T-cell (primary cell): Measurements from ENCODE around the gene ADIRF. TPM values are rescaled to one million over a fixed set of nuclear protein-coding genes. Genes with fewer than 3 reads are reported as not detected.

Experiments
- ATAC-seq, 4 experiments: fragments of 200-7000 bp in 3 of 4; fragments of 150-1000 bp in 1 of 4; cut with Tn5 transposase; replicated peaks in 1 of 4; 1 replicate in 3 of 4; 2 replicates in 1 of 4; pipeline ENCODE4 v1.10.0; 2021; ENCODE audit warnings: moderate library complexity in 3 of 4, mild to moderate bottlenecking in 2 of 4, moderate number of reproducible peaks in 1 of 4
- CTCF ChIA-PET, 2 donors: fragments of 300-600 bp; sonication (Branson Sonifier 250); formaldehyde crosslinking; loops; one replicate each; lab custom pipeline; 2022; ENCODE audit warnings: antibody characterized with exemption in 2 of 2; lab: Charles Lee
- POLR2A ChIA-PET, 2 donors: fragments of 300-600 bp; sonication (Branson Sonifier 250); formaldehyde crosslinking; loops; one replicate each; lab custom pipeline; 2022; ENCODE audit warnings: antibody characterized with exemption in 2 of 2; lab: Charles Lee
- DNase-seq, 35 experiments: peaks; one replicate each; pipeline versions ENCODE4 v3.0.0 to v3.0.0-alpha.2; 2013 to 2023
- H3K27ac ChIP-seq: one replicate; pipeline ENCODE4 v1.5.1; 2013; ENCODE audit warnings: low read length
- H3K27me3 ChIP-seq, 2 experiments: replicated peaks in 1 of 2; 1 replicate in 1 of 2; 2 replicates in 1 of 2; pipeline versions ENCODE4 v1.6.1 to v1.7.0; 2013; ENCODE audit warnings: low read length in 1 of 2, mixed read lengths in 1 of 2; ENCODE audit not compliant: control insufficient read depth in 2 of 2, insufficient read depth in 2 of 2; ENCODE audit errors: extremely low read depth in 1 of 2
- H3K36me3 ChIP-seq, 2 donors: 1 replicate in 1 of 2; 2 replicates in 1 of 2; pipeline versions ENCODE4 v1.6.1 to v1.7.0; 2013; ENCODE audit warnings: low read length in 1 of 2; ENCODE audit not compliant: control insufficient read depth in 2 of 2, insufficient read depth in 1 of 2; ENCODE audit errors: extremely low read depth in 1 of 2
- H3K4me1 ChIP-seq, 2 experiments: 1 replicate in 1 of 2; 2 replicates in 1 of 2; pipeline versions ENCODE4 v1.6.1 to v1.7.0; 2013; ENCODE audit warnings: low read length in 2 of 2, mixed read lengths in 1 of 2; ENCODE audit not compliant: insufficient read depth in 2 of 2, control insufficient read depth in 1 of 2; ENCODE audit errors: extremely low read depth in 1 of 2
- H3K4me3 ChIP-seq, 2 donors: 1 replicate in 1 of 2; 2 replicates in 1 of 2; pipeline versions ENCODE4 v1.5.1 to v1.7.0; 2013; ENCODE audit warnings: mild to moderate bottlenecking in 2 of 2, low read length in 1 of 2, moderate library complexity in 1 of 2; ENCODE audit not compliant: control insufficient read depth in 1 of 2; ENCODE audit errors: extremely low read depth in 1 of 2
- H3K9me3 ChIP-seq: 2 replicates; pipeline ENCODE4 v1.7.0; 2013
- H3K27ac Mint-ChIP-seq, 2 donors: one replicate each; pipeline ENCODE4 v1.8.0; 2020 to 2021; ENCODE audit warnings: mild to moderate bottlenecking in 2 of 2, mixed read lengths in 2 of 2
- H3K27me3 Mint-ChIP-seq, 2 donors: one replicate each; pipeline ENCODE4 v1.8.0; 2021 to 2022; ENCODE audit warnings: mixed read lengths in 2 of 2
- H3K36me3 Mint-ChIP-seq: one replicate; pipeline ENCODE4 v1.8.0; 2021; ENCODE audit warnings: mixed read lengths
- H3K4me1 Mint-ChIP-seq, 3 donors: one replicate each; pipeline ENCODE4 v1.8.0; 2020 to 2022; ENCODE audit warnings: mixed read lengths in 3 of 3, mild to moderate bottlenecking in 1 of 3
- H3K4me3 Mint-ChIP-seq, 3 donors: one replicate each; pipeline ENCODE4 v1.8.0; 2020 to 2022; ENCODE audit warnings: mild to moderate bottlenecking in 3 of 3, mixed read lengths in 3 of 3, moderate library complexity in 3 of 3
- H3K9me3 Mint-ChIP-seq, 3 donors: one replicate each; pipeline ENCODE4 v1.8.0; 2020 to 2022; ENCODE audit warnings: mixed read lengths in 3 of 3
- WGBS: methylation state at CpG from one replicate; pipeline ENCODE4 v1.1.5; 2013; ENCODE audit warnings: missing lambda C conversion rate; ENCODE audit not compliant: insufficient coverage; 5-methylcytosine and 5-hydroxymethylcytosine counted together
- total RNA-seq, 35 experiments: library from RNA in 6 of 35; stranded (reverse) in 6 of 35; fragments of 120-200 nt in 1 of 35; gene quantifications; one replicate each; pipeline versions ENCODE4 v1.2.1 to v1.2.4 and lab custom pipeline; 2013 to 2026

ADIRF gene
- total RNA-seq, 5 donors from 2014 or later (not counting 1 experiment from before 2014, with no cell fraction given) = 0.41 to 0.76 (median 0.66) TPM; not detected in 2

- no peaks in the 10 kb centered on the region for H3K9me3 ChIP-seq
- H3K9me3 Mint-ChIP-seq = no peaks in the 10 kb centered on the region
- no peak overlapping the region for H3K4me3 ChIP-seq
- ATAC-seq (no peak), DNase-seq (no peak)
- peaks cover 17 to 27% (median 20%) of the 10 kb centered on the region in 3 donors for H3K4me1 Mint-ChIP-seq
- peaks cover 0 to 34% of the 10 kb centered on the region in 2 experiments for H3K27me3 ChIP-seq
- CTCF ChIA-PET = no interaction called here
- POLR2A ChIA-PET = no interaction called here
- no peak overlapping the region for H3K4me3 Mint-ChIP-seq
- peaks cover 2 to 45% of the 10 kb centered on the region in 2 experiments for H3K4me1 ChIP-seq
- H3K36me3 ChIP-seq = no peaks in the 10 kb centered on the region
- H3K27ac ChIP-seq = no peak overlapping the region
- no peaks in the 10 kb centered on the region for H3K36me3 Mint-ChIP-seq
- 88% methylated on average over 6 of the region's 7 CpGs for whole genome bisulfite sequencing
- H3K27ac Mint-ChIP-seq = no peak overlapping the region
- no peaks in the 10 kb centered on the region for H3K27me3 Mint-ChIP-seq
Measured at GRCh38 chr10:86962981-86963310, 5.3 kb upstream of the ADIRF start.

GRCh38 chr10:86963341-86963919, 4.9 kb upstream of the ADIRF start:
- no peaks in the 10 kb centered on the region for H3K9me3 Mint-ChIP-seq
- no peak overlapping the region for H3K27ac Mint-ChIP-seq
- peaks cover 19 to 30% (median 20%) of the 10 kb centered on the region in 3 donors for H3K4me1 Mint-ChIP-seq
- H3K36me3 Mint-ChIP-seq = no peaks in the 10 kb centered on the region
- no peaks in the 10 kb centered on the region for H3K27me3 Mint-ChIP-seq
- ATAC-seq (no peak), DNase-seq (peak in 1 of 35 experiments; percentile 13)
- 94% methylated on average over 8 of the region's 12 CpGs for WGBS
- no peak overlapping the region for H3K4me3 Mint-ChIP-seq
- Histone ChIP-seq H3K4me3 (no peak overlapping the region), H3K36me3 (no peaks in the 10 kb centered on the region), H3K4me1 (peaks cover 2 to 47% of the 10 kb centered on the region in 2 experiments), H3K9me3 (no peaks in the 10 kb centered on the region), H3K27ac (no peak overlapping the region), H3K27me3 (peaks cover 0 to 34% of the 10 kb centered on the region in 2 experiments)
- CTCF ChIA-PET = interaction anchor here in 1 of 2 donors (0.6 kb wide), 1 partner anchor 121 kb away, joined by 3 read pairs; no protein-coding TSS in a partner anchor
- POLR2A ChIA-PET = no interaction called here

- ChIA-PET CTCF (interaction anchor here (0.6 to 1.5 kb wide), 3 partner anchors 23 to 120 kb away, joined by 3 read pairs; no protein-coding TSS in a partner anchor), POLR2A (no interaction called here)
- Mint-ChIP-seq H3K27me3 (no peaks in the 10 kb centered on the region), H3K4me1 (peaks cover 20 to 36% (median 25%) of the 10 kb centered on the region in 3 donors), H3K4me3 (no peak overlapping the region), H3K9me3 (no peaks in the 10 kb centered on the region), H3K36me3 (no peaks in the 10 kb centered on the region), H3K27ac (no peak overlapping the region)
- peaks cover 2 to 52% of the 10 kb centered on the region in 2 experiments for H3K4me1 ChIP-seq
- H3K9me3 ChIP-seq = no peaks in the 10 kb centered on the region
- H3K36me3 ChIP-seq = no peaks in the 10 kb centered on the region
- H3K4me3 ChIP-seq = no peak overlapping the region
- ATAC-seq = no peak
- 90% methylated on average over 10 of the region's 13 CpGs for WGBS
- H3K27me3 ChIP-seq = peaks cover 3 to 37% of the 10 kb centered on the region in 2 experiments
- H3K27ac ChIP-seq = no peak overlapping the region
- DNase-seq = peak in 1 of 35 experiments; percentile 23
Measured at GRCh38 chr10:86964061-86964846, 4.0 kb upstream of the ADIRF start.

GRCh38 chr10:86964847-86965190, 3.5 kb upstream of the ADIRF start:
- Histone ChIP-seq H3K9me3 (no peaks in the 10 kb centered on the region), H3K27ac (no peak overlapping the region), H3K36me3 (no peaks in the 10 kb centered on the region), H3K4me3 (no peak overlapping the region), H3K4me1 (peaks cover 2 to 57% of the 10 kb centered on the region in 2 experiments), H3K27me3 (peaks cover 4 to 37% of the 10 kb centered on the region in 2 experiments)
- Mint-ChIP-seq H3K27ac (no peak overlapping the region), H3K9me3 (no peaks in the 10 kb centered on the region), H3K4me3 (no peak overlapping the region), H3K27me3 (no peaks in the 10 kb centered on the region), H3K36me3 (no peaks in the 10 kb centered on the region), H3K4me1 (peaks cover 20 to 41% (median 30%) of the 10 kb centered on the region in 3 donors)
- ChIA-PET POLR2A (no interaction called here), CTCF (interaction anchor here (0.6 to 1.5 kb wide), 3 partner anchors 23 to 26 kb away, joined by 3 read pairs; no protein-coding TSS in a partner anchor)
- WGBS = no CpG with 5 or more reads among the region's 2 CpGs
- DNase-seq (no peak), ATAC-seq (no peak)

- H3K36me3 Mint-ChIP-seq = no peaks in the 10 kb centered on the region
- ChIA-PET CTCF (interaction anchor here (0.6 to 2.1 kb wide), 12 partner anchors 9 to 126 kb away, joined by 3 to 11 read pairs (median 4); partner anchors contain the start of gene MMRN2 (in 1 of the 2)), POLR2A (no interaction called here)
- Histone ChIP-seq H3K4me3 (peak overlapping the region in 1 of 2 donors; percentile 2), H3K27me3 (peaks cover 4 to 35% of the 10 kb centered on the region in 2 experiments), H3K9me3 (no peaks in the 10 kb centered on the region), H3K4me1 (peaks cover 7 to 61% of the 10 kb centered on the region in 2 experiments), H3K36me3 (no peaks in the 10 kb centered on the region), H3K27ac (peak overlapping the region; percentile 31)
- DNase-seq = peak in 1 of 35 experiments; percentile 18
- peaks cover 26 to 48% (median 39%) of the 10 kb centered on the region in 3 donors for H3K4me1 Mint-ChIP-seq
- 36% methylated on average over 2 of the region's 11 CpGs for WGBS
- H3K4me3 Mint-ChIP-seq = peak overlapping the region; percentile 43 to 69 (median 67)
- peak overlapping the region; percentile 66 to 75 for H3K27ac Mint-ChIP-seq
- H3K9me3 Mint-ChIP-seq = no peaks in the 10 kb centered on the region
- ATAC-seq = peak in 1 of 4 experiments; percentile 9
- H3K27me3 Mint-ChIP-seq = no peaks in the 10 kb centered on the region
Measured at GRCh38 chr10:86965986-86966654, 2.2 kb upstream of the ADIRF start.

- H3K4me1 Mint-ChIP-seq = peaks cover 34 to 54% (median 46%) of the 10 kb centered on the region in 3 donors
- no peaks in the 10 kb centered on the region for H3K36me3 ChIP-seq
- H3K27me3 ChIP-seq = peaks cover 4 to 27% of the 10 kb centered on the region in 2 experiments
- no peak overlapping the region for H3K27ac Mint-ChIP-seq
- DNase-seq (no peak), ATAC-seq (no peak)
- ChIA-PET CTCF (interaction anchor here (0.7 to 1.9 kb wide), 5 partner anchors 10 to 121 kb away, joined by 4 to 8 read pairs (median 6); partner anchors contain the start of gene MMRN2 (in 1 of the 2)), POLR2A (no interaction called here)
- H3K9me3 Mint-ChIP-seq = no peaks in the 10 kb centered on the region
- H3K9me3 ChIP-seq = no peaks in the 10 kb centered on the region
- peak overlapping the region in 1 of 3 donors; percentile 35 for H3K4me3 Mint-ChIP-seq
- H3K4me1 ChIP-seq = peaks cover 7 to 68% of the 10 kb centered on the region in 2 experiments
- WGBS = 92% methylated on average over 4 of the region's 7 CpGs
- no peaks in the 10 kb centered on the region for H3K27me3 Mint-ChIP-seq
- no peak overlapping the region for H3K27ac ChIP-seq
- H3K36me3 Mint-ChIP-seq = no peaks in the 10 kb centered on the region
- no peak overlapping the region for H3K4me3 ChIP-seq
Measured at GRCh38 chr10:86967481-86967941, 771 bp upstream of the ADIRF start.
